Activated CD8-positive, alpha-beta T cell treated with anti-CD3 and anti-CD28 coated beads for 36 hours (primary cell): Measurements from ENCODE around the gene ARCN1. TPM values are rescaled to one million over a fixed set of nuclear protein-coding genes. Genes with fewer than 3 reads are reported as not detected.

Experiments used
- ATAC-seq: fragments of 200-7000 bp; cut with Tn5 transposase; one replicate; pipeline ENCODE4 v1.10.0; 2021; ENCODE audit warnings: mild to moderate bottlenecking, moderate library complexity
- CTCF ChIA-PET: fragments of 350-600 bp; sonication (Branson Sonifier 250); formaldehyde crosslinking; loops from one replicate; lab custom pipeline; 2021; ENCODE audit warnings: antibody characterized with exemption; lab: Charles Lee
- POLR2A ChIA-PET: fragments of 350-600 bp; sonication (Branson Sonifier 250); formaldehyde crosslinking; loops from one replicate; lab custom pipeline; 2021; ENCODE audit warnings: antibody characterized with exemption; lab: Charles Lee
- DNase-seq: peaks from one replicate; pipeline ENCODE4 v3.0.0-alpha.2; 2020
- H3K27ac Mint-ChIP-seq: one replicate; pipeline ENCODE4 v1.8.0; 2021; ENCODE audit warnings: mild to moderate bottlenecking, mixed read lengths
- H3K27me3 Mint-ChIP-seq: one replicate; pipeline ENCODE4 v1.8.0; 2021; ENCODE audit warnings: mixed read lengths
- H3K36me3 Mint-ChIP-seq: one replicate; pipeline ENCODE4 v1.8.0; 2021; ENCODE audit warnings: low read depth, mixed read lengths
- H3K4me1 Mint-ChIP-seq: one replicate; pipeline ENCODE4 v1.8.0; 2021; ENCODE audit warnings: low read depth, mixed read lengths
- H3K4me3 Mint-ChIP-seq: one replicate; pipeline ENCODE4 v1.8.0; 2021; ENCODE audit warnings: mild to moderate bottlenecking, moderate library complexity, mixed read lengths
- H3K9me3 Mint-ChIP-seq: one replicate; pipeline ENCODE4 v1.8.0; 2021; ENCODE audit warnings: mixed read lengths
- intact Hi-C: fragments of 100-400 bp; cut with micrococcal nuclease; formaldehyde crosslinking; loops from one replicate; pipeline ENCODE4 v1.10.0; 2022
- total RNA-seq, 2 experiments: library from RNA; stranded (reverse); gene quantifications; one replicate each; pipeline ENCODE4 v1.2.3, GENCODE V29; 2021
- TF ChIP-seq, protein P1 (sequence below): fragments of 200-600 bp; IDR thresholded peaks from one replicate; pipeline ENCODE4 v1.8.0; 2022; ENCODE audit warnings: antibody characterized with exemption, mild to moderate bottlenecking

Gene ARCN1
- total RNA-seq, 2 experiments from 2014 or later = 134 to 135 TPM

DNA sequence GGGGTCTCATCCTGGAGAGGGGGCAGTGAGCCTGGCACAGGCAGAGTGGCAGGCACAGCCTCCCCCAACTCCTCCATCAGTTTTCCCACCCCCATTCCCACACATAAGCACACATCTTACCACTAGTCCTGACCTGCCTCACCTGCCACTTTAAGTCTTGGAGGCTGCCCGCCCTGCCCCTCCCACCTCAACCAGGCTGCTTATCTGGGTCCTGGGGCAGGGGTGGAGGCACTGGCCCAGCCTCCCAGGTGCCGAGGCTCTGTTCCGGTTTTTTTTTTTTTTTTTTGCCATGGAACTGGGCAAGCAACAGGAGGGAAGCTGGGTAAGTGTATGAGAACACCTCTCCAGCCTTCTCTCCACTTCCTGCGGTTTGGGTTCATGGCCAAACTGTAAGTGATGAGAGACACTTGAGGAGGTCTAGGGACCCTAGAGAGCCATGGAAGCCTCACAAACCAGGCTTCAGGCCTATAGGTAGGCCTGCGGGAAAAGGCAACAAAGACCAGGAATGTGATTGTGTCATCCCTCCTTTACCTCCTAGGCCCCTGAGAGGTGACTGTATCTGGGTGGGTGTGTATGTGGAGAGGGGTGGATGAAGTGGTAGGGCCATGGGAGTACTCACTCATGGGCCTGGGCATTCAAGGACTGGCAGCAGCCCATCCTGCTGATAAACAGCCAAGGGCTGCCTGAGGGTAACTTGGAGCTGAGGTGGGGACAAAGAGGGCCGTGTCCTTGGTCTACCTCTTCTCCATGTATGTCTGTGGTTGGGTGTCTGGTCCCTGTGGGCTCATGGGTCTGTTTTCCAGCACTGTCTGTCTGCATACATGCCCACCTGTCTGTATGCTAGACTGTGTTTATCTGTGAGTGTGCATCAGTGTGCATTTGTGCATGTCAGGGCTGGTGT is 57.8 kb downstream of the ARCN1 start:
- no peak for ATAC-seq
- no peaks in the 10 kb centered on the region for H3K9me3 Mint-ChIP-seq
- no peaks in the 10 kb centered on the region for H3K36me3 Mint-ChIP-seq
- no peak for DNase-seq
- POLR2A ChIA-PET = no interaction called here
- H3K4me1 Mint-ChIP-seq = no peaks in the 10 kb centered on the region
- CTCF ChIA-PET = no interaction called here
- H3K4me3 Mint-ChIP-seq = no peak overlapping the region
- no peaks in the 10 kb centered on the region for H3K27me3 Mint-ChIP-seq
- no peak overlapping the region for H3K27ac Mint-ChIP-seq
- intact Hi-C loops = no loop called here
- TF ChIP-seq, protein P1, sequence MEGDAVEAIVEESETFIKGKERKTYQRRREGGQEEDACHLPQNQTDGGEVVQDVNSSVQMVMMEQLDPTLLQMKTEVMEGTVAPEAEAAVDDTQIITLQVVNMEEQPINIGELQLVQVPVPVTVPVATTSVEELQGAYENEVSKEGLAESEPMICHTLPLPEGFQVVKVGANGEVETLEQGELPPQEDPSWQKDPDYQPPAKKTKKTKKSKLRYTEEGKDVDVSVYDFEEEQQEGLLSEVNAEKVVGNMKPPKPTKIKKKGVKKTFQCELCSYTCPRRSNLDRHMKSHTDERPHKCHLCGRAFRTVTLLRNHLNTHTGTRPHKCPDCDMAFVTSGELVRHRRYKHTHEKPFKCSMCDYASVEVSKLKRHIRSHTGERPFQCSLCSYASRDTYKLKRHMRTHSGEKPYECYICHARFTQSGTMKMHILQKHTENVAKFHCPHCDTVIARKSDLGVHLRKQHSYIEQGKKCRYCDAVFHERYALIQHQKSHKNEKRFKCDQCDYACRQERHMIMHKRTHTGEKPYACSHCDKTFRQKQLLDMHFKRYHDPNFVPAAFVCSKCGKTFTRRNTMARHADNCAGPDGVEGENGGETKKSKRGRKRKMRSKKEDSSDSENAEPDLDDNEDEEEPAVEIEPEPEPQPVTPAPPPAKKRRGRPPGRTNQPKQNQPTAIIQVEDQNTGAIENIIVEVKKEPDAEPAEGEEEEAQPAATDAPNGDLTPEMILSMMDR = no peak

DNA sequence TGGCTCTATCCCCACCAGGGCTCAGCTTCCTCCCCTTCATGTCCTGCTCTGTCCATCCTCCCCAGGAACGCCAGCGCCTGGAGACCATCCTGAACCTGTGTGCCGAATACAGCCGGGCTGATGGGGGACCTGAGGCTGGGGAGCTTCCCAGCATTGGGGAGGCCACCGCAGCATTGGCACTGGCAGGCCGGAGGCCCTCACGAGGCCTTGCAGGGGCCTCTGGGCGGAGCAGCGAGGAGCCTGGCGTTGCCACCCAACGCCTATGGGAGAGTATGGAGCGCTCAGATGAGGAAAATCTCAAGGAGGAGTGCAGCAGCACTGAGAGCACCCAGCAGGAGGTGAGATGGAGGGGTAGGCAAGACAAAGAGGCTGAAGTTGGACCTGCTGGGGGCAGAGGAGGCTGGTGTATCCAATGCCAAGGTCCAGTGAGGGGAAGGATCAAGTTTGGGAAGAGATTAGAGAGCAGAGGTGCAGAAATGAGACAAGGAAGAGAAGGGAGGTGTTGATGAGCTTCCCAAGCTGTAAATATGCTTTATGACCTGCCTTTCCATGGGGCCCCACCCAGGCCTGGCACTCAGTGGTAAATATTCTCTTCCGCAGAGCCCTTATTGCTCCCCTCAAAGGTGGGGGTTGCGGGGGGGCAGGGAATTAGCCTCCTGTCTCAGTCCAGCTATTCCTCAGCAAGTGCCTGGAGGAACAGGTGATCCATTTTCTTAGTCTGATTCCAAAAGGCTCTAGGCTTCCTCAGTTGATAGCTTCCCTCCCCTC is 59.1 kb downstream of the ARCN1 start:
- Mint-ChIP-seq H3K27ac (no peak overlapping the region), H3K4me1 (no peaks in the 10 kb centered on the region), H3K36me3 (no peaks in the 10 kb centered on the region), H3K27me3 (no peaks in the 10 kb centered on the region), H3K4me3 (no peak overlapping the region), H3K9me3 (no peaks in the 10 kb centered on the region)
- DNase-seq = no peak
- no peak for ATAC-seq
- POLR2A ChIA-PET = no interaction called here
- CTCF ChIA-PET = interaction anchor here (1.2 kb wide), 2 partner anchors 12 to 58 kb away, joined by 3 to 4 read pairs; no protein-coding TSS in a partner anchor
- TF ChIP-seq, protein P1 = no peak
- intact Hi-C loops = no loop called here

- Mint-ChIP-seq H3K27ac (no peak overlapping the region), H3K27me3 (no peaks in the 10 kb centered on the region), H3K4me1 (no peaks in the 10 kb centered on the region), H3K36me3 (no peaks in the 10 kb centered on the region), H3K4me3 (no peak overlapping the region), H3K9me3 (no peaks in the 10 kb centered on the region)
- DNase-seq (no peak), ATAC-seq (no peak)
- intact Hi-C loops = no loop called here
- POLR2A ChIA-PET = interaction anchor here (0.7 kb wide), 1 partner anchor 36 kb away, joined by 3 read pairs; no protein-coding TSS in a partner anchor
- CTCF ChIA-PET = interaction anchor here (1.1 to 1.2 kb wide), 3 partner anchors 10 to 57 kb away, joined by 3 to 4 read pairs (median 3); no protein-coding TSS in a partner anchor
- TF ChIP-seq, protein P1 = no peak
Observed at GRCh38 chr11:118632577-118633318, 60.5 kb downstream of the ARCN1 start.

- Mint-ChIP-seq H3K9me3 (no peaks in the 10 kb centered on the region), H3K4me1 (no peaks in the 10 kb centered on the region), H3K27me3 (no peaks in the 10 kb centered on the region), H3K4me3 (no peak overlapping the region), H3K36me3 (no peaks in the 10 kb centered on the region), H3K27ac (no peak overlapping the region)
- CTCF ChIA-PET = interaction anchor here (1.0 to 1.1 kb wide), 2 partner anchors 11 to 57 kb away, joined by 3 read pairs; no protein-coding TSS in a partner anchor
- TF ChIP-seq, protein P1 = no peak
- DNase-seq = no peak
- intact Hi-C loops = no loop called here
- no peak for ATAC-seq
- POLR2A ChIA-PET = interaction anchor here (0.7 to 1.0 kb wide), 2 partner anchors 35 kb away, joined by 3 to 4 read pairs; no protein-coding TSS in a partner anchor
Observed at GRCh38 chr11:118633319-118633690, 61.1 kb downstream of the ARCN1 start.
